Caco-2 (cell line): Measurements from ENCODE around the gene OR51E1. TPM values are rescaled to one million over a fixed set of nuclear protein-coding genes. Genes with fewer than 3 reads are reported as not detected.

ENCODE experiments used
- BruUV-seq: library from RNA; stranded (reverse); fragments of 400-500 nt; replicated peaks from 2 replicates; lab custom pipeline; 2021; lab: Mats Ljungman, UMichigan
- CTCF ChIA-PET: fragments of 300-600 bp; sonication (Branson Sonifier 250); formaldehyde crosslinking; loops from one replicate; lab custom pipeline; 2022; ENCODE audit warnings: antibody characterized with exemption; lab: Charles Lee
- POLR2A ChIA-PET: fragments of 300-600 bp; sonication (Branson Sonifier 250); formaldehyde crosslinking; loops from one replicate; lab custom pipeline; 2022; ENCODE audit warnings: antibody characterized with exemption; lab: Charles Lee
- DNase-seq, 2 experiments: peaks; one replicate each; pipeline versions ENCODE4 v3.0.0 to v3.0.0-alpha.2; 2020 to 2022
- H3K27me3 ChIP-seq: replicated peaks from 2 replicates; pipeline ENCODE4 v1.6.0; 2011; ENCODE audit warnings: low read length; ENCODE audit not compliant: control insufficient read depth, insufficient read depth
- H3K36me3 ChIP-seq: 2 replicates; pipeline ENCODE4 v1.5.1; 2011; ENCODE audit warnings: low read length; ENCODE audit not compliant: control insufficient read depth, insufficient read depth
- H3K4me1 ChIP-seq: fragments of 250-450 bp; sonication (Bioruptor Pico); 2 replicates; pipeline ENCODE4 v1.5.1; 2020; ENCODE audit warnings: mild to moderate bottlenecking
- H3K4me3 ChIP-seq: 2 replicates; pipeline ENCODE4 v1.5.1; 2011; ENCODE audit warnings: low read depth, mild to moderate bottlenecking, control low read depth, low read length
- H3K9me3 ChIP-seq: fragments of 250-450 bp; sonication (Bioruptor Pico); 2 replicates; pipeline ENCODE4 v1.5.1; 2020; ENCODE audit warnings: mild to moderate bottlenecking, moderate library complexity
- H3K27ac Mint-ChIP-seq: one replicate; pipeline ENCODE4 v1.8.0; 2022; ENCODE audit warnings: mixed read lengths; ENCODE audit not compliant: unreplicated experiment
- H3K27me3 Mint-ChIP-seq: one replicate; pipeline ENCODE4 v1.8.0; 2022; ENCODE audit warnings: mixed read lengths; ENCODE audit not compliant: insufficient read depth, unreplicated experiment
- H3K36me3 Mint-ChIP-seq: one replicate; pipeline ENCODE4 v1.8.0; 2022; ENCODE audit warnings: mild to moderate bottlenecking, mixed read lengths; ENCODE audit not compliant: insufficient read depth, unreplicated experiment
- H3K4me1 Mint-ChIP-seq: one replicate; pipeline ENCODE4 v1.8.0; 2022; ENCODE audit warnings: low read depth, mixed read lengths; ENCODE audit not compliant: unreplicated experiment
- H3K4me3 Mint-ChIP-seq: one replicate; pipeline ENCODE4 v1.8.0; 2022; ENCODE audit warnings: mild to moderate bottlenecking, moderate library complexity, mixed read lengths; ENCODE audit not compliant: unreplicated experiment
- H3K9me3 Mint-ChIP-seq: one replicate; pipeline ENCODE4 v1.8.0; 2022; ENCODE audit warnings: mixed read lengths; ENCODE audit not compliant: unreplicated experiment
- intact Hi-C: fragments of 100-400 bp; cut with micrococcal nuclease; formaldehyde crosslinking; loops from one replicate; pipeline ENCODE4 v1.10.0; 2022; ENCODE audit not compliant: unreplicated experiment
- total RNA-seq: library from RNA; stranded (reverse); gene quantifications from 2 replicates; pipeline ENCODE4 v1.2.3, GENCODE V29; 2022
- TF ChIP-seq, protein P1 (sequence below), 2 experiments: fragments of 200-600 bp in 1 of 2; IDR thresholded peaks; 1 replicate in 1 of 2; 2 replicates in 1 of 2; pipeline versions ENCODE4 v1.5.1 to v1.8.0; 2011 to 2022; ENCODE audit warnings: antibody characterized with exemption in 1 of 2, control low read depth in 1 of 2, inconsistent platforms in 1 of 2, low read depth in 1 of 2, low read length in 1 of 2, mild to moderate bottlenecking in 1 of 2, moderate library complexity in 1 of 2; ENCODE audit not compliant: insufficient read depth in 1 of 2, severe bottlenecking in 1 of 2, unreplicated experiment in 1 of 2

Gene OR51E1
- total RNA-seq, 1 experiment from 2014 or later = not detected

DNA sequence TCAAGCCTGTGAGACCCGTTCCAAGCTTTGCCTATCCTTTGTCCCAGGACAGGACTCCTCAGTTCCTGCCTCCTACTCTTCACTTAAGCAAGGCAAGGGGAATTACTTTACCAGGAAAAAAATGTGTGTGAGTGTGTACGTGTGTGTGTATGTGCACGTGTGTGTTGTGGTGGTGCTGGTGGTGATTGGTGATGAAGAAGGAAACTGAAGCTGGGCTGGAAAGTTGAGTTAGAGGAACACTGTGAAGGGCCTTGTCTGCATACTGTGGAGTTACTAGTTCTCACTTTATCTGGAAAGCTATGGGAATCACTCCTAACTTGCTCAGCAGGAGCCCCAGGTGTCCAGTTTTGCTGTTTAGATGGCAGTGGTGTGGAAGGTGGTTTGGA, 6.1 kb upstream of the OR51E1 start:
- H3K9me3 ChIP-seq = no peaks in the 10 kb centered on the region
- intact Hi-C loops = loop anchor here (1.0 to 2.0 kb wide), 3 partner anchors 35 to 367 kb away; no protein-coding TSS in a partner anchor
- no peaks in the 10 kb centered on the region for H3K36me3 ChIP-seq
- peaks cover 11% of the 10 kb centered on the region for H3K4me1 ChIP-seq
- H3K4me3 ChIP-seq = no peak overlapping the region
- H3K27me3 Mint-ChIP-seq = no peaks in the 10 kb centered on the region
- no peak for DNase-seq
- no peaks in the 10 kb centered on the region for H3K36me3 Mint-ChIP-seq
- H3K27me3 ChIP-seq = peaks cover 1% of the 10 kb centered on the region; the same call in 1 of the 2 replicates
- H3K27ac Mint-ChIP-seq = no peak overlapping the region
- TF ChIP-seq, protein P1, sequence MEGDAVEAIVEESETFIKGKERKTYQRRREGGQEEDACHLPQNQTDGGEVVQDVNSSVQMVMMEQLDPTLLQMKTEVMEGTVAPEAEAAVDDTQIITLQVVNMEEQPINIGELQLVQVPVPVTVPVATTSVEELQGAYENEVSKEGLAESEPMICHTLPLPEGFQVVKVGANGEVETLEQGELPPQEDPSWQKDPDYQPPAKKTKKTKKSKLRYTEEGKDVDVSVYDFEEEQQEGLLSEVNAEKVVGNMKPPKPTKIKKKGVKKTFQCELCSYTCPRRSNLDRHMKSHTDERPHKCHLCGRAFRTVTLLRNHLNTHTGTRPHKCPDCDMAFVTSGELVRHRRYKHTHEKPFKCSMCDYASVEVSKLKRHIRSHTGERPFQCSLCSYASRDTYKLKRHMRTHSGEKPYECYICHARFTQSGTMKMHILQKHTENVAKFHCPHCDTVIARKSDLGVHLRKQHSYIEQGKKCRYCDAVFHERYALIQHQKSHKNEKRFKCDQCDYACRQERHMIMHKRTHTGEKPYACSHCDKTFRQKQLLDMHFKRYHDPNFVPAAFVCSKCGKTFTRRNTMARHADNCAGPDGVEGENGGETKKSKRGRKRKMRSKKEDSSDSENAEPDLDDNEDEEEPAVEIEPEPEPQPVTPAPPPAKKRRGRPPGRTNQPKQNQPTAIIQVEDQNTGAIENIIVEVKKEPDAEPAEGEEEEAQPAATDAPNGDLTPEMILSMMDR (IDR thresholded peaks at IDR 0.05; ENCODE audit: insufficient read depth in 1 of 2, low read depth in 1 of 2, low read length in 1 of 2, severe bottlenecking in 1 of 2, unreplicated experiment in 1 of 2) = no peak
- H3K4me3 Mint-ChIP-seq = no peak overlapping the region
- no TSS peak for BruUV-seq
- peaks cover 13% of the 10 kb centered on the region for H3K4me1 Mint-ChIP-seq
- POLR2A ChIA-PET = no interaction called here
- H3K9me3 Mint-ChIP-seq = no peaks in the 10 kb centered on the region
- CTCF ChIA-PET = interaction anchor here (0.7 to 2.6 kb wide), 7 partner anchors 10 to 366 kb away, joined by 3 to 19 read pairs (median 5); partner anchors contain the start of genes OR51G2 and TRIM68

DNA sequence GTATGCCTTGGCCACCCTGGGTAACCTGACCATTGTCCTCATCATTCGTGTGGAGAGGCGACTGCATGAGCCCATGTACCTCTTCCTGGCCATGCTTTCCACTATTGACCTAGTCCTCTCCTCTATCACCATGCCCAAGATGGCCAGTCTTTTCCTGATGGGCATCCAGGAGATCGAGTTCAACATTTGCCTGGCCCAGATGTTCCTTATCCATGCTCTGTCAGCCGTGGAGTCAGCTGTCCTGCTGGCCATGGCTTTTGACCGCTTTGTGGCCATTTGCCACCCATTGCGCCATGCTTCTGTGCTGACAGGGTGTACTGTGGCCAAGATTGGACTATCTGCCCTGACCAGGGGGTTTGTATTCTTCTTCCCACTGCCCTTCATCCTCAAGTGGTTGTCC, 3.9 kb upstream of the OR51E1 start:
- CTCF ChIA-PET = no interaction called here
- no peak overlapping the region for H3K27ac Mint-ChIP-seq

DNA sequence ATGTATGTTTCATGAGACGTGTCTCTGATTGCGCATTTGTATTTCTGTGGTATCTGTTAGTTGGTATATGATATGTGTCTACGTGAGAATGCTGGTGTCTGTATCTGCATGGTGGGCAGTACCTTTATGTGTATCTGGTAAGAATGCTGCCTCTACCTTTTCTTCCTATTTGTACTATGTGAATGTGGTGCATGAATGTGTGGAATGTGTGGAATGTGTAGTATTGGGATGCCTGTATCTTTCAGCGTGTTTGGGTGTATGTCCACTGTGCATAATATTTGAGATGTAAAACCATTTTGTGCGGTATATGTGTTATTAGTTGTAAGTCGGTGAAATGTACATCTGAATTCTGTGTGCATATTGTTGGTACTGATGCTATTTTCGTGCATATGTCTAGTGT, 2.3 kb upstream of the OR51E1 start:
- Histone ChIP-seq H3K4me3 (no peak overlapping the region), H3K4me1 (peaks cover 11% of the 10 kb centered on the region), H3K9me3 (no peaks in the 10 kb centered on the region), H3K36me3 (no peaks in the 10 kb centered on the region), H3K27me3 (peaks cover 1% of the 10 kb centered on the region)
- no peak for DNase-seq
- Mint-ChIP-seq H3K36me3 (no peaks in the 10 kb centered on the region), H3K4me1 (peaks cover 13% of the 10 kb centered on the region), H3K4me3 (no peak overlapping the region), H3K9me3 (no peaks in the 10 kb centered on the region), H3K27me3 (peaks cover 3% of the 10 kb centered on the region), H3K27ac (no peak overlapping the region)
- no TSS peak for BruUV-seq
- ChIA-PET POLR2A (no interaction called here), CTCF (no interaction called here)
- intact Hi-C loops = no loop called here
- TF ChIP-seq, protein P1 (IDR thresholded peaks at IDR 0.05; ENCODE audit: insufficient read depth in 1 of 2, low read depth in 1 of 2, low read length in 1 of 2, severe bottlenecking in 1 of 2, unreplicated experiment in 1 of 2) = no peak

More for the DNA sequence above, 3.9 kb upstream of the OR51E1 start:
- Histone ChIP-seq H3K36me3 (no peaks in the 10 kb centered on the region), H3K9me3 (no peaks in the 10 kb centered on the region), H3K4me1 (peaks cover 11% of the 10 kb centered on the region), H3K27me3 (peaks cover 1% of the 10 kb centered on the region), H3K4me3 (no peak overlapping the region)
- POLR2A ChIA-PET = no interaction called here
- peaks cover 13% of the 10 kb centered on the region for H3K4me1 Mint-ChIP-seq
- H3K36me3 Mint-ChIP-seq = no peaks in the 10 kb centered on the region
- H3K27me3 Mint-ChIP-seq = peaks cover 1% of the 10 kb centered on the region
- TF ChIP-seq, protein P1 (IDR thresholded peaks at IDR 0.05; ENCODE audit: insufficient read depth in 1 of 2, low read depth in 1 of 2, low read length in 1 of 2, severe bottlenecking in 1 of 2, unreplicated experiment in 1 of 2) = no peak
- no peak overlapping the region for H3K4me3 Mint-ChIP-seq
- BruUV-seq = no TSS peak
- DNase-seq = no peak
- intact Hi-C loops = no loop called here
- H3K9me3 Mint-ChIP-seq = no peaks in the 10 kb centered on the region
